Osteocyte (in vitro differentiated cells): Measurements from ENCODE around the gene CD24. TPM values are rescaled to one million over a fixed set of nuclear protein-coding genes. Genes with fewer than 3 reads are reported as not detected.

ENCODE experiments used
- DNase-seq: peaks from one replicate; pipeline ENCODE4 v3.0.0; 2021; ENCODE audit warnings: mixed read lengths; ENCODE audit not compliant: unreplicated experiment; ENCODE audit errors: extremely low spot score
- H3K27ac Mint-ChIP-seq: one replicate; pipeline ENCODE4 v1.8.0; 2021; ENCODE audit warnings: mild to moderate bottlenecking, mixed read lengths; ENCODE audit not compliant: unreplicated experiment
- H3K27me3 Mint-ChIP-seq: one replicate; pipeline ENCODE4 v1.8.0; 2021; ENCODE audit warnings: mixed read lengths; ENCODE audit not compliant: unreplicated experiment
- H3K36me3 Mint-ChIP-seq: one replicate; pipeline ENCODE4 v1.8.0; 2021; ENCODE audit warnings: mixed read lengths; ENCODE audit not compliant: unreplicated experiment
- H3K4me1 Mint-ChIP-seq: one replicate; pipeline ENCODE4 v1.8.0; 2021; ENCODE audit warnings: mixed read lengths; ENCODE audit not compliant: unreplicated experiment
- H3K4me3 Mint-ChIP-seq: one replicate; pipeline ENCODE4 v1.8.0; 2021; ENCODE audit warnings: mild to moderate bottlenecking, moderate library complexity, mixed read lengths; ENCODE audit not compliant: unreplicated experiment
- H3K9me3 Mint-ChIP-seq: one replicate; pipeline ENCODE4 v1.8.0; 2021; ENCODE audit warnings: mixed read lengths; ENCODE audit not compliant: unreplicated experiment
- total RNA-seq: library from RNA; stranded (reverse); gene quantifications from 2 replicates; pipeline ENCODE4 v1.2.1, GENCODE V29; 2021
- TF ChIP-seq, protein P1 (sequence below): fragments of 200-600 bp; sonication (generic); IDR thresholded peaks from 2 replicates; pipeline ENCODE4 v1.5.0; 2021; ENCODE audit warnings: antibody characterized with exemption, mild to moderate bottlenecking, moderate library complexity

Gene CD24
- total RNA-seq, 1 donor from 2014 or later, result 0.30 TPM

DNA sequence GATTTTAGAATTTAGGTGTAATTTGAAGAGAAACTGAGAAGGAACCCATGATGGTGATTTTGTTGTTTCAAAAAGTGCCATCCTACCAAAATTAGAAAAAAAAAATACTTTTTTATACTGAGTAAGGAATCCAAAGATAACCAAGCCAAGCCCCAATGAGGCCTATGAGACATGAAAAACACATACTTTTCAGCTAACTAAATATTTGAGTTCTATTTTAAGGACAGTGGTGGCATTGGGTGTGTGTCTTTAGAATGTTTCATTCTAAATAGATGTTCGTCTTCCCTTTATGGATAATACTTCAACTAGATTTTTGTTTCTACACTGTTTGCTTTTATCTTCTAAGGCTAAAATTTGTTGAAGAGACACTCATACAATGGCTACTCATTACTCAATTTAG lies 9.6 kb downstream of the CD24 start:
- peaks cover 35% of the 10 kb centered on the region for H3K27me3 Mint-ChIP-seq

DNA sequence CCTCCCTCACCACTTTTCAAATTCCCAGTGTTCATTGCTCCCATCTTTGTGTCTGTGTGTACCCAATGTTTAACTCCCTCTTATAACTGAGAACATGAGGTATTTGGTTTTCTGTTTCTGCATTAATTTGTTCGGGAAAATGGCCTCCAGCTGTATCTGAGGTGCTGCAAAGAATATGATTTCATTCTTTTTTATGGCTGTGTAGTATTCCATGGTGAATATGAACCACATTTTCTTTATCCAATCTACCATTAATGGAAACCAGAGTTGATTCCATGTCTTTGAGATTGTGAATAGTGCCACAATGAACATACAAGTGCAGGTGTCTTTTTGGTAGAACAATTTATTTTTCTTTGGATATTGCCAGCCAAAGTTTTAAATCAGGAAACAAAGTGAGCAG lies 10.4 kb downstream of the CD24 start:
- TF ChIP-seq, protein P1, sequence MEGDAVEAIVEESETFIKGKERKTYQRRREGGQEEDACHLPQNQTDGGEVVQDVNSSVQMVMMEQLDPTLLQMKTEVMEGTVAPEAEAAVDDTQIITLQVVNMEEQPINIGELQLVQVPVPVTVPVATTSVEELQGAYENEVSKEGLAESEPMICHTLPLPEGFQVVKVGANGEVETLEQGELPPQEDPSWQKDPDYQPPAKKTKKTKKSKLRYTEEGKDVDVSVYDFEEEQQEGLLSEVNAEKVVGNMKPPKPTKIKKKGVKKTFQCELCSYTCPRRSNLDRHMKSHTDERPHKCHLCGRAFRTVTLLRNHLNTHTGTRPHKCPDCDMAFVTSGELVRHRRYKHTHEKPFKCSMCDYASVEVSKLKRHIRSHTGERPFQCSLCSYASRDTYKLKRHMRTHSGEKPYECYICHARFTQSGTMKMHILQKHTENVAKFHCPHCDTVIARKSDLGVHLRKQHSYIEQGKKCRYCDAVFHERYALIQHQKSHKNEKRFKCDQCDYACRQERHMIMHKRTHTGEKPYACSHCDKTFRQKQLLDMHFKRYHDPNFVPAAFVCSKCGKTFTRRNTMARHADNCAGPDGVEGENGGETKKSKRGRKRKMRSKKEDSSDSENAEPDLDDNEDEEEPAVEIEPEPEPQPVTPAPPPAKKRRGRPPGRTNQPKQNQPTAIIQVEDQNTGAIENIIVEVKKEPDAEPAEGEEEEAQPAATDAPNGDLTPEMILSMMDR, result no peak
- no peaks in the 10 kb centered on the region for H3K36me3 Mint-ChIP-seq
- no peak overlapping the region for H3K27ac Mint-ChIP-seq

More for the DNA sequence above, 9.6 kb downstream of the CD24 start:
- no peaks in the 10 kb centered on the region for H3K36me3 Mint-ChIP-seq
- no peak overlapping the region for H3K4me3 Mint-ChIP-seq
- no peaks in the 10 kb centered on the region for H3K4me1 Mint-ChIP-seq
- TF ChIP-seq, protein P1, result no peak
- no peak overlapping the region for H3K27ac Mint-ChIP-seq
- DNase-seq, result no peak
- no peaks in the 10 kb centered on the region for H3K9me3 Mint-ChIP-seq

DNA sequence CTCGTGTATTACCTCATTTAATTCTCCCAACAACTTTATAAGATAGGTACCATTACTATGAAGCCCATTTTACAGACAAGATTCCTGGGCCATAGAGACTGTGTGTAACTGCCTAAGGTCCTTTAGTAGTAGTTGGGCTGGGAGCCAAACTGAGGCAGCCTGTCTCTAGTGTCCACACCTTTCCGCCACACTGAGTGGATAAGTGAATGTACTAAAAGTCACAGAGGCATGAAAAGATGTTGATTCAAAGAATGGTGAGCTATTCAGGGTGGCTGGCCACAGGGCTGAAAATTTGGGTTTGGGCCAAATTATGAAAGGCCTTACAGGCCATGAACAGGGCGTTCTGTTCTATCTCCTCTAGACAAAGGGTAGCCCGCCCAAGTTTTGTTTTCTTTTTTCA lies 11.0 kb downstream of the CD24 start:
- no peak for DNase-seq
- Mint-ChIP-seq H3K27ac (no peak overlapping the region), H3K4me3 (no peak overlapping the region), H3K36me3 (no peaks in the 10 kb centered on the region), H3K9me3 (no peaks in the 10 kb centered on the region), H3K4me1 (no peaks in the 10 kb centered on the region), H3K27me3 (peaks cover 25% of the 10 kb centered on the region)
- TF ChIP-seq, protein P1, result no peak

More for the DNA sequence above, 10.4 kb downstream of the CD24 start:
- H3K4me3 Mint-ChIP-seq, result no peak overlapping the region
- peaks cover 28% of the 10 kb centered on the region for H3K27me3 Mint-ChIP-seq
- no peak for DNase-seq
- no peaks in the 10 kb centered on the region for H3K4me1 Mint-ChIP-seq
- no peaks in the 10 kb centered on the region for H3K9me3 Mint-ChIP-seq

DNA sequence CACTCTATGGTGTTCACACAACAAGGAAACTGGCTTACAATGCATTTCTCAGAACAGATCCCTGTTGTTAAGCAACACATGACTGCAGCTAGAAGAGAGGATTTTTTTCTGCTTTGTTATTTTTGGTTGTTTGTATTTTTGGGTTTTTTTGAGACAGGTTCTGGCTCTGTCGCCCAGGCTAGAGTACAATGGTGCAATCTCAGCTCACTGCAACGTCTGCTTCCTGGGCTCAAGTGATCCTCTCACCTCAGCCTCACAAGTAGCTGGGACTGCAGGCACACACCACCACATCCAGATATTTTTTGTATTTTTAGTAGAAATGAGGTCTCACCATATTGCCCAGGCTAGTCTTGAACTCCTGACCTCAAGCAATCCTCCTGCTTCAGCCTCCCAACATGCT lies 12.7 kb downstream of the CD24 start:
- H3K27me3 Mint-ChIP-seq, result peaks cover 17% of the 10 kb centered on the region
- H3K9me3 Mint-ChIP-seq, result no peaks in the 10 kb centered on the region
- no peaks in the 10 kb centered on the region for H3K36me3 Mint-ChIP-seq
- TF ChIP-seq, protein P1, result no peak
- no peak for DNase-seq
- no peaks in the 10 kb centered on the region for H3K4me1 Mint-ChIP-seq
- no peak overlapping the region for H3K4me3 Mint-ChIP-seq
- no peak overlapping the region for H3K27ac Mint-ChIP-seq

DNA sequence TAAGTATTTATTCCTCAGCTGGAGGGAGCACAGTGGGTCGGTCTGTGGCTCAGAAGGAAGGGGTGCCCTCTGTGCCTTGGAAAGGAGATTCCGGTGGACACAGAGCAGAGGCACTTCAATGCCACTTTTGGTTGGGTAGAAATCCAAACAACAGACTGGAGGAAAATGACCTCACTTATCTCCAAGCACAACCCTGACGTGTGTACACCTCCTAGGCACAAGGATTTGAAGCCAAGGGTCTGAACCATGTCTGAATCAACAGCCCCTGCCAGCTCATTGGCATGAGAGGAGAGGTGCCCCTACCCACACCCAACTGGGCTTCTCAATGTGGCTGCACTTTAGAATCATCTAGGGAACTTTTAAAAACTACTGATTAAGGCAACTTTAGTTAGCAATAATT lies 13.4 kb downstream of the CD24 start:
- H3K27me3 Mint-ChIP-seq, result peaks cover 13% of the 10 kb centered on the region
- DNase-seq, result no peak
- H3K36me3 Mint-ChIP-seq, result no peaks in the 10 kb centered on the region
- no peak overlapping the region for H3K4me3 Mint-ChIP-seq
- H3K27ac Mint-ChIP-seq, result no peak overlapping the region
- H3K9me3 Mint-ChIP-seq, result no peaks in the 10 kb centered on the region
- TF ChIP-seq, protein P1, result no peak
- no peaks in the 10 kb centered on the region for H3K4me1 Mint-ChIP-seq
